Activated T-cell treated with anti-CD3 and anti-CD28 coated beads for 4 hours (primary cell): ENCODE measurements around the gene RUVBL2.

ENCODE experiments used
- DNase-seq: peaks from one replicate; pipeline ENCODE4 v3.0.0-alpha.2; 2020

RUVBL2 gene

DNA sequence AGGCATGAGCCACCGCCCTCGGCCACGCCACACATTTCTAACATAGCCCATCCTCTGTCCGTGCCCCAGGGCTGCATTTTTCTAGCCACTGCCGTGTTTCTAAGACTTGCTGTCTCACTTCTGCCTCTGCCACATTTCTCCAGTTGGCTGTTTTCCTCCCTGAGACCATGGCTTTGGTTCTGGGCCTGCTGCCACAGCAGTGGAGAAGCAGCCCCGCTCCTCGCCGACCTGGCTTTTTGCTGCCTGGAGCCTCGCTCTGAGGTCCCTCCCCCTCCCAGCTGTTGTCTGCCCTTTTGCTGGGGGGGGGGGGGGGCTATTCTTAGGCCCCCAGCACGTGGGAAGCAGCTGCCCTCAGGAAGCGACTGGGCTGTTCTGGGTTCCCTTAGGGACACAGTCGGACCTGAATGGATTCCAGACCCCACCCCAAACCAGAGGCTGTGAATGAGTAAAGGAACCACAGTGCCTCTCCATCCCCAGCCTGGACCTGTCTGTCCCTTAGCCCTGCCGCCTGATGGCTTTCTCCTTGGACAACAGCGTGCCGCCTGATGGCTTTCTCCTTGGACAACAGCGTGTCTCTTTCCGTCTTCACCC, 3.9 kb upstream of the RUVBL2 start:
- DNase-seq = no peak

DNA sequence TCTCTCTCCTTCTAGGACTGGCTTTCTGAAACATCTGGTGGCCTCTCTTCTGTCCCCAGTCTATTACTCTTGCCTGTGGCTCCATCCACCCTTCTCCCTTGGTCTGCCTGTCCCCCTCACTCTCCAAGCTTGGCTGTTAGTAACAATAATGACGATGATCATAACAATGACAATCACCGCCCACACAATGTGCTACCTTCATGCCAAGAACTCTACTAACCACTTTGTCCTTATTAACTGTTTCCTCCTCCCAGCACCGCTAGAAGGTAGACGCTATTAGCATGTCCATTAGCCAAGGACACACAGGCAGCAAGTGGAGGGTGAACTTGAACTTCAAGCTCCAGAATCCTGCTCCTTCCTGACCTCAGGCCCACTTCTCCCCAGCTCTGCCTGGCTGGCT, 3.3 kb upstream of the RUVBL2 start:
- DNase-seq = no peak

DNA sequence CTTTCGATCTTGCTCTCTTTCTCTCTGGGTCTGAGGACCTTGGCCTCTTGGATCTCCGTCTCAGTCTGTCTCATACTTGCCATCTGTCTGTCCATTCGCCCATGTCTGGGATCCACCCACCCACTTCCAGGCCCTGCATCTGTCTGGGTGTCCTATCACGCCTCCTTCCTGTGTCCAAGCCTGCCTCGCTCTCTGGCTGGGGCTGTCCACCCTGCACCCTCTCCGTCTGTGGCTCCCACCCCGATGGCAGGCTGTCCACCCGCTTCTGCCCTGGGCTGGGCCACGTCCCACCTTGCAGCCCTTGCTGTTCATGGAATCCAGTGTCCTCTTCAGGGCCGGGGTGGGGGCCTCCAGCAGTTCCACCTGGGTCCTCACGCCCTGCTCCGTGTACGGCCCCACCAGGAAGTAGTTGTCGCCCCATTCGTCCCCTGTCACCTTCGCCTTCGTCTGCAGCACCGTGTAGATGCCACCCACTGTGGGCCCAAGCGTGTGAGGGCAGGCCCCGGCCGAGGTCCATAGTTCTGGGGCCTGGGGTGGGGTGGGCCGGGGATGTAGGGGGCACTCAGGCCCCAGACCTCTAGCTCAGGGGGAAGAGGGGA, 2.6 kb upstream of the RUVBL2 start:
- no peak for DNase-seq

DNA sequence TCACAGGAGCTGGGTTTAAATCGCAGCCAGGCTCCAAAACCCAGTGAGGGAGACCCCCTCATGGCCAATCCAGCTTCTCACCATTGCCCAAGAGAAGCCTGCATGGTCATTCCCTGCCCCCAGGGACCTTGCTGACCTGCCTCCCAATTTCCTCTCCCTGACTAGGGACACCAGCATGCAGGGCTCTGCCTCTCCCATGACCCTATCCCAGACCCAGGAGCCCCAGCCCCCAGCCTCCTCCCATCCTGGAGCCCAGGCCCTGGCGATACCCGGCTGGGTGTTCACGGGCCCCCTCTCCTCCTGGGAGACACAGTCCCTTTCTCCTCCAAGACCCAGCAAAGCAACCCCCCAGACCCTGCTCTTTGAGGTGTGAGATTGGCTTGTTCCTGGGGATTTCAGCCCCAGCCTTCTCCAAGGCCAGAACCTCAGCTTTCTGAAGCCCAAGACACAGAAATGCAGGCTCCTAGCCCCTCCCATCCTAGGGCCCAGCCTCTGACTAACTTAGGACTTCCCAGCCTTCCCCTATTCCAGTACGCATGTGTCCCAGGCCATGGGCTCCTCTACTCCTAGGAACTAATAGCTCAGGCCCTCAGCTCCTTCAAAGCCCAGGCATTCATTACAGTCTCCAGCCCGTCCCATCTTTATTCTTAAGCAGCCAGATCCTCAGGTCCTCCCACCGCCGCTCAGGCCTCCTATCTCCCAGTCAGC, 1.7 kb upstream of the RUVBL2 start:
- no peak for DNase-seq

DNA sequence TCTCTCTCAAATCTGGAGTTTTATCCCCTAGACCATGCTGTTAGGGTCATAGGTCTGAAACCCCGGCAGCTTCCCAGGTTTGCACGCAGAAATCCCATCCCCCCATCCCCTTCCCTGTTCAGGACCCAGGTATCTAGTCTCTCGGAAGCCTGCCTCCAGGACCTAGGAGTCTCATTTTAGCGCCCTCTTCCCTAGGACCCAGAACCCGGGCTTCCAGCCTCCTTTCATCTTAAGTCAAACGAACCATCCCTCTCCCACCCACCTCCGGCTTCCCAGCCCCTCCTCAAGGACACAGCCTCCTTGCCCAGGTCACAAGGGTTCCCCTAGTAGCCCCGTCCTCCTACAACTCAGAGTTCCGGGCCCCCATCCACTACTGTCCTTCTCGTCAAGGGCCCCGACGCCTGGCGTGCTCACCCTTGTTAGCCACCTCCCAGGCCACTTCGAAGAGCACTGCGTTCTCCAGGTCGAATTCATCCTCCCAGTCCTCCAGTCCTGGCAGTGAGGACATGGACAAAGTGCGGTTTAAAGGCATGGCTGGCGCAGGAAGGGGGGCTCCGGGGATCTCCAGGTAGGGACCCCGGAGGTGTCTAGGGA, 1.0 kb upstream of the RUVBL2 start:
- no peak for DNase-seq

DNA sequence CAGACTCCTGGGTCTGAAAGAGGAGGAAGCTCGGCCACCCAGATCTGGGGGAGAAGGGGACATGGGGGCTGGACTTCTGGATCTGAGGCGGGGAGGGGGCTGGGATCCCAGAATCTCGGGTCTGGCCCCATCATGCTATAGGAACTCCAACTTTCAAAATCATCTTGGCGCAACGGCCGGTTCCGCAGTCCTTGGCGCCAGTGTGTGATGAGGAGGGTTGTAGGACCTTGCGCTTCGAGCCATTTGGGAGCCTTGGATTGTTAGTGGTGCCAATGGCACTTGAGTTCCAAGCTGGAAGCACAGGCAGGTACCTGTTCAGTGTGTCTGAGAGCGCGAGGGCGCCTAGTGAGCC, 324 bp downstream of the RUVBL2 start:
- no peak for DNase-seq

DNA sequence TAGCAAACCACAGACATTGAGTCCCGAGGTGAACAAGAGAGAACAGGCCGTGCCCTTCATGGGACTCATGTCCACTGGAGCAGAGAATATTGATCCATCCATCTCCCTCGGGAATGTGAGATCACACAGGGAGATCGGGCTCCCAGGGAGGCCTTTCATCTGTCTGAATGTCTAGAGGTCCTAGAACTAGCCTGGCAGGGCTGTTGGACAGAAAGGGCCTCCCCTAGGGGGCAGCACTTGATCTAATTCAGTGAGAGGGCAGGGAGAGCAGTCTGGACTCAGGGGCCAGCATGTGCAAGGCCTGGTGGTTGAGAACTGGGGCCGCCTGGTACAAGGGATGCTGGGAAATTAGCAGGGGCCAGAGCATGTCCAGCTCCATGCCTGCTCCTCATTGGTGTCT, 4.3 kb downstream of the RUVBL2 start:
- peak; percentile 31 for DNase-seq

DNA sequence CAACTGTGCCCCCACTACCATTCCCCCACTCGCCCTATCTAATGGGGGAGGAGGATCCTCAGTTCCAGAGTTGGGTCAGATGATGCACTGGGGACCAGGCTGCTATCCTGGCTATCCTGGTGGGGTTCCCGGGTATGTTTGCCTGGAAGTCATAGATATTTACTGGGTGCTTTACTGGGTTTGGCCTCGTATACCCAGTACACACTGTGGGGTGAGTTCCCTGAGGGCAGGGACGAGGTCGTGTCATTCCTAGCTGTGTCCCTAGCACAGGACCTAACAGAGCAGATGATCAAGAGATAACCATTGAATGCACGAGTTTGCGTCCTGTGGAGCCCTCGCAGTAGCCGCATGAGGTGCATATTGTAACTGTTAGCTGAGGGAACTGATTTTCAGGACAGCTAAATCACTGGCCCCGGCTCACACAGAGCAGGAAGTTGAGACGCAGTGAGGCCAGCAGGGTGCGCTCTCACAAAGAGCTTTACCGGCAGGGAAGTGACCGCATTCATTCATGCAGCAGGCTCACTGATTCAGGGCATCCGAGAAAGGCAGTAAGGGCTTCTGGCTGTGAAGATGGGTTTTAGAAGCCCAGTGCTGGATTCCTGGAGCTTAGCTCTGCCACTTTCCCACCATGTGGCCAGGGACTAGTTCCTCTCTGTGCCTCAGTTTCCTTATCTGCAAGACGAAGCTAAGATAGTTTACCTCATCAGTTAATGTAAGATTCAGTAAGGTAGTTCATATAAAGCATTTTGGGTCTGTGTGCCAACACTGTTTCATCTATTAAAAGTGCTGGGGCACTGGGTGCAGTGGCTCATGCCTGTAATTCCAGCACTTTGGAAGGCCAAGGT, 6.0 kb downstream of the RUVBL2 start:
- peak; percentile 53 for DNase-seq

DNA sequence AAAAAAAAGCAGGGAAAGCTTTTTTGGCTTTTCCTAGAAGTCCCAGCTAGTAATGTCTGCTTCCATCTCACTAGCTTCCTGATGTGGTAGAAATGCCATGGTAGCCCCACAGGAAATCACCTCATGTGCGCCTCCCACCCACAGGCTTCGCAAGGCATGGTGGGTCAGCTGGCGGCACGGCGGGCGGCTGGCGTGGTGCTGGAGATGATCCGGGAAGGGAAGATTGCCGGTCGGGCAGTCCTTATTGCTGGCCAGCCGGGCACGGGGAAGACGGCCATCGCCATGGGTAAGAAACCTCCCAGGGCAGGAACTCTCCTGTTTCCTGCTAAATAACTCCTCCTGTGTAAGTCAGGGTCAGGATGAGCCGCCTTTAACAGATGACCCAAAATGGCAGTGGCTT, 10.4 kb downstream of the RUVBL2 start:
- DNase-seq = no peak

DNA sequence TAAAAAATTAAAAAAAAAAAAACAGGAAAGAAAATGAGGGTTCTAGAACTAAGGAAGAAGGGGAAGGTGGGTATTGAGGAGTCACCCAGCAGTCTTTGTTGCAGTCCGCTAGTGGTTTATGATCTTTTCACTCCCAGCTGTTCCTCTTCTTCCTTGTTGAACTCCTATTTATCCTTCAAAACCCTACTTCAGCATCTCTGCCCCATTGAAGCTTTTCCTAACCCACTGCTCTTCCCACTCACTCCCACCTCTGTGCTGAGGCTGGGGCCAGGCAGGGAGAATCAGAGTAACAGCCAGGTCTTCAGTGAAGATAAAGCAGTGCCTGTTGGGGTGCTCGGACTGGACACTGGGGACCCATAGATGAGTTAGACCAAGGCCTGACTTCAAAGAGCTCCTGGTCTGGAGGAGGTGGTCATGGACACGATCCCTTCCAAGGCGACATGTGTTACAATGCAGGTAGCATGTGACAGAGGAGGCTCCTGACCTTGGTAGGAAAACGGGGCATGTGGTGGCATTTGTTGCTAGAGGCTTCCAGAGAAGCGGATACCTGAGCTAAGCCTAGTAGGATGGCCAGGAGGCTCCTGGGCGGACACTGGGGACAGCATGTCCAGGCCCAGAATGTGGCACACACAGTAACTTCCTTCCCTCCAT, 11.4 kb downstream of the RUVBL2 start:
- DNase-seq = no peak

DNA sequence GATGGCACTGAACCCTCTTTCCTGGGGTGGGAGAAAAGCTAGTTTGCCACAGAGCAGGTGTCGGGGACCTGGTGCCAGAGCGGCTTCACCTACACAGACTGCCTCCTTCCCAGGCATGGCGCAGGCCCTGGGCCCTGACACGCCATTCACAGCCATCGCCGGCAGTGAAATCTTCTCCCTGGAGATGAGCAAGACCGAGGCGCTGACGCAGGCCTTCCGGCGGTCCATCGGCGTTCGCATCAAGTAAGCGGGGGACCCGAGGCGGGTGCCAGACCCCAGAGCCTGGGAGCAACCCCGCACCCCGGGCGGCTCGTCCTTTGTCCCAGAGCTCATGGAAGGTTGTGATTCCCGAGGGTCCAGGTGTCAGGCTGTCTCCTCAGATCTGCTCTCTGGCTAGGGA, 13.2 kb downstream of the RUVBL2 start:
- DNase-seq = no peak

DNA sequence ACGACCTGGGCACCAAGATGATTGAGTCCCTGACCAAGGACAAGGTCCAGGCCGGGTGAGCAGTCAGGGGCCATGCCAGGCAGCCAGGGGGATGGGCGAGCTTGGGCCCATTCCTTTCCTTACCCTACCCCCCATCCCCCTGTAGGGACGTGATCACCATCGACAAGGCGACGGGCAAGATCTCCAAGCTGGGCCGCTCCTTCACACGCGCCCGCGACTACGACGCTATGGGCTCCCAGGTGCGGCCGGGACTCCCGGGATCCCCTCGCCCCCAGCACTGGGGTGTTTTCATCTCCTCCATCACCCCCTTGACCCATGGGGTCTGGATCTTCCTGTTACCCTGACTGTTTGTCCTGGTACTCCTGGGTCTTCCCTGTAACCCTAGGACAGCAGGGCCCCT, 16.1 kb downstream of the RUVBL2 start:
- no peak for DNase-seq

DNA sequence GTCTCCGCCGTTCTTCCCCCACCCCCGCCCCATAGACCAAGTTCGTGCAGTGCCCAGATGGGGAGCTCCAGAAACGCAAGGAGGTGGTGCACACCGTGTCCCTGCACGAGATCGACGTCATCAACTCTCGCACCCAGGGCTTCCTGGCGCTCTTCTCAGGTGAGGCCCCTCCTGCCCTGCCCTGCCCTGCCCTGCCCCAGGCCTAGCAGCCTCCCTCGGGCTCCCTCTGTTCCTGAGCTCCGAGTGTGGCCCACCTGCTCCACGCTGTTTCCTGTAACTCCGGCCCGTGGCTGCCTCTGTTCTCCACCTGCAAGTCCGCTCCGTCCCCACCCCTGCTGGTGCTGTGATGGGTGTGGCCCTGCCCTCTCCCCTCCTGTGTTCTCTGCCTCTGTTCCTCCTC, 16.8 kb downstream of the RUVBL2 start:
- DNase-seq = no peak

DNA sequence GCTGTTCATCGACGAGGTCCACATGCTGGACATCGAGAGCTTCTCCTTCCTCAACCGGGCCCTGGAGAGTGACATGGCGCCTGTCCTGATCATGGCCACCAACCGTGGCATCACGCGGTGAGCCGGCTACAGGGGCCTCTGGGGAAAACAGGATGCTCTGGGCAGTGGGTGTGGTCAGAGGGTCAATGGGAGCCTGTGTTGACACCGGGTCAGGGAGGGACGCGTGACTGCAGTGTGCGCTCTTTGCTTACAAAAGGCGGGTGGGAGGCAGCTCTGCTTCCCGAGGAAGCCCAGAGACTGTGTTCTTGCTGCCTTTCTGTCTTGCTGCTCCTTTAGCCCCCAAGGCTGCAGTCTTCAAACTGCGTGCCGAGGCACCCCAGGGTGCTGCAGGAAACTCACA, 17.5 kb downstream of the RUVBL2 start:
- DNase-seq = no peak

DNA sequence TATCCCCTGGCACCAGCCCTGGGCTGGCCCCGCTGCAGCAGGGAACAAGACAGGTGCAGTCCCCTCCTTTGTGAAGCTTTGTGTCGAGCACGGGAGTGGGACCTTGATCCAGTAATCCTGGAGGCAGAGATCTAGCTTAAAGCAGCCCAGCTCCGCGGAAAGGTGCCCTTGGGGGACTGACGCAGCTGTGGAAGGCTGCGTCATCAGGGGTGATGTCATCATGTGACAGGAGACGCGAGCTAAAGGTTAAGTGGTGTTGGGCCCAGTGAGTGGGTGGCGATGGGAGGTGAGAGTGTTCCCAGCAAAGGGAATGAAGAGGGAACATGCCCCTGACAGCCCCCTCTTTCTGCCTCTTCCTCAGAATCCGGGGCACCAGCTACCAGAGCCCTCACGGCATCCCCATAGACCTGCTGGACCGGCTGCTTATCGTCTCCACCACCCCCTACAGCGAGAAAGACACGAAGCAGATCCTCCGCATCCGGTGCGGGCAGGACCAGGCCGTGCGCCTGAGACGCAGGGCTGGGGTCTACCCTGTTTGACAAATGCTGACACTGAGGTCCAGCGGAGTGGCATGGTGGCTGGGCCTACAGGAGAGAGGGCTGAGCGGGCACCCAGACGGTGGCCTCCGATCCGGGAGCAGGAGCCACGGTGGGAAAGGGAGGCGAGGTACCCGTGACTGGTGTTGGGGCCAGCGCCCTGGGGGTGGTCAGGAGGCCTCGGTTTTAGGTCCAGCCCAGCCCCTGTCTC, 20.6 kb downstream of the RUVBL2 start:
- DNase-seq = no peak

DNA sequence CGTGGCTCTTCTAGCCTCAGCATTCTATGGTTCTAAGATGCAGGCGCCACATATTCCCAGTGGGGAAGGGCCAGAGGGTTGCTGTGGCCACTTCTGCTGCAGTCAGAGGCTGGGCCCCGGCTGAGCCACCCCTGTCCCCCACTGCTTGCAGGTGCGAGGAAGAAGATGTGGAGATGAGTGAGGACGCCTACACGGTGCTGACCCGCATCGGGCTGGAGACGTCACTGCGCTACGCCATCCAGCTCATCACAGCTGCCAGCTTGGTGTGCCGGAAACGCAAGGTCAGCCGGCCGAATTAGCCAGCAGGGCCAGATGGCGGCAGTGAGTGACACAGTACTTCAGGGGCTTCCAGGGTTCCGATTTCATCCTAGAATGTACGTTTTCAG, 21.2 kb downstream of the RUVBL2 start:
- DNase-seq = no peak

DNA sequence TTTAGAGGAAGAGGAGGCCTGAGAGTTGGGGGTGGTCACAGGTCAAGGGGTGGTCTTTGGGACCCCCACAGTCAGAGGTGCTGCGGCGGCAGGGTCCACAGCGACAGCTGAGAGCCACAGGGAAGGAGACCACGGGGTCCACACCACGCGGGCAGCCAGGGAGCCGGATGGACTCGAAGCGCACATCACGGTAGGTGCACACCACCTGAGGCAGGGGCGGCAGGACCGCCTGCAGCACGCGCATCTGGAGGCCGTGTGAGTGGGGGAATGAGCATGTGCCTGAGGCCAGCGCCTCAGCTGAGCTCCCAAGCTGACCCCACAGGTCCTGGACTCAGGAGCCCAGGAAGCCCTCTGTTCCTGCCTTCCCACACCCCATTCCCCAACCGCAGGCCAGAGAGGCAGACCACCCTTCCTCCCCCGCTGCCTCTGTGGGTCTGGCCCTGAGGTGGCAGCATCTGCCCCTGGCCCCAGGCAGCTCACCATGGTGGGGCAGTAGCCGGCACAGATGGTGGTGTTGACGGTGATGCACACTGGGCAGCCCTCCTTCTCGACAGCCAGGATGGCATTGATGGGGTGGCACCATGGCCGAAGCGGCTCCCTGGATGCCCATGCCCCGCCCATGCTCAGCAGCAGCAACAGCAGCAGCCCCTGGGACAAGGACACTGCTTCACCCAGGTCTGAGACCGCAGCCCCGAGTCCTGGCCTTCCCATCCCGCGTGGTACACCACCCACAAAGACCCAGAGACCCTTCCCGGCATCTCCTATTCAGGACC, 22.6 kb downstream of the RUVBL2 start:
- DNase-seq = no peak

DNA sequence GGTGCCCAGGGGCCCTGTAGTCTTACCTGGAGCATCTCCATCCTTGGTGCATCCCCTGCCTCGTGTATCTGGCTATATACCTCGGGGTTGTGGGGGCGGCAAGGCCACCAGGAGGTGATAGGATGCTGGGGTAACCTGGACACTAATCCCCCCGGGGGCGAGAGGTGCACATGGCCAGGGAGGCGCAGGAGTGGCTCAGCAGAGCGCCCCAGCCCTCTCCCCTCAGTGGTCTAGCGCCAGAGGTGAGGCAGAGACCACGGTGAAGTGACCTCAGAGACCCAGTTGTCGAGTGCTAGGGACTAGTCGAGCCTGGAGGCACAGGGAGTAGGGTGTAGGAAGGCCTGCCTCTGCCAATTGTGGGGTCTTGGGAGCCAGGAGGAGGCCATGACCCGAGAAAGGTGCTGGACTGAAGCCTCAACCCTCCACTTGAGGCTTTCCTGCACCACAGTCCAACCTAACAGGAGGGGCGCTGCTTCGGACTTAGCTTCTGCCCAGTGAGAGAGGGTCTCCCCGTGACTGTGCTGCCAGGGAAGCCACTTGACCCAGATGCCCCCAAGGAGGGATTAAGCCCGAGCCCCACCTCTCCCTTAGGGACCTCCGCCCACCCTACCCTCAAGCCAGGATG, 23.5 kb downstream of the RUVBL2 start, which contains the start of gene LHB:
Gene LHB, minus strand, starts transcription at position 51 of the 625 bp plus-strand sequence. Its CDS starts 10 bp downstream, at position 41.
- DNase-seq = no peak

DNA sequence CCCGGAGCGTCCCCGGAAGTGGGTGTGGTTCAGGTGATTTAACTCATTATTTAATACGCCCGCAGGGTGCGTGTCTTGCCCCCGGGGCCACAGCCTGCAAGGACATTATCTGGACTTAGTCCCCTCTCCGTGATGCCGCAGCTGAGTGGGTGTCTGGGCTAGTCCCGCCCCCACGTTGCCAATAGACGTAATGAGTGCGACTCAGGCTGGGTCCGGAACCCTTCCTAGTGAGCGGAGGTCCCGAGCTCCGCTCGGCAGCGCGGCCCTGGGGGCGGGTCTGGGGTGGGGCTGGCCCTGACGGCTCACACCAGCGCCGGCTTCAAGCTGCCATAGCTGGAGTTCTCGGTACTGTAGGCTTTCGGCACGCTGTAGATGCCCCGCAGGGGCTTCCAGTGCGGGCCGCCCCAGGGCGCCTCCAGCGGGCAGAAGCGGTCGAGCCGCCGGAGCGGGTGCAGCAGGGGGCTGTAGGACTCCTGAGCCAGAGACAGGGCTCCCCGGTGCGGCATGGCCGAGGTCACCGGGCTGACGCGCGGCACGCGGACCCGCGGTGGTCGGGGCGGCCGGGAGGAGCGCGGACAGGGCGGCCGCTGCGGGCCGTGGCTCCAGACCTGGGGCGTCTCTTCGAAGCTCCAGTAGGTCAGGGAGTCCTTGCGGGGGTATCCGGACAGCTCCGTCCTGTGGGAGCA, 24.1 kb downstream of the RUVBL2 start:
- DNase-seq = peak; percentile 47
